Activated CD4-positive, alpha-beta memory T cell treated with anti-CD3 and anti-CD28 coated beads, Interleukin-2, amount 10 ng/mL, durations not matched to agents 7 days and 5 days (primary cell): ENCODE data around the gene FOXN1. TPM values are rescaled to one million over a fixed set of nuclear protein-coding genes. Genes with fewer than 3 reads are reported as not detected.

Experiments used
- CTCF ChIA-PET: fragments of 350-600 bp; sonication (Branson Sonifier 250); formaldehyde crosslinking; loops from one replicate; lab custom pipeline; 2021; ENCODE audit warnings: antibody characterized with exemption, inconsistent platforms; lab: Charles Lee
- POLR2A ChIA-PET: fragments of 350-600 bp; sonication (Branson Sonifier 250); formaldehyde crosslinking; loops from one replicate; lab custom pipeline; 2021; ENCODE audit warnings: antibody characterized with exemption; lab: Charles Lee
- DNase-seq: peaks from one replicate; pipeline ENCODE4 v3.0.0-alpha.2; 2020
- H3K27ac Mint-ChIP-seq: one replicate; pipeline ENCODE4 v1.8.0; 2021; ENCODE audit warnings: mild to moderate bottlenecking, mixed read lengths
- H3K27me3 Mint-ChIP-seq: one replicate; pipeline ENCODE4 v1.8.0; 2021; ENCODE audit warnings: mixed read lengths
- H3K36me3 Mint-ChIP-seq: one replicate; pipeline ENCODE4 v1.8.0; 2021; ENCODE audit warnings: low read depth, mixed read lengths
- H3K4me1 Mint-ChIP-seq: one replicate; pipeline ENCODE4 v1.8.0; 2021; ENCODE audit warnings: mixed read lengths
- H3K4me3 Mint-ChIP-seq: one replicate; pipeline ENCODE4 v1.8.0; 2021; ENCODE audit warnings: mild to moderate bottlenecking, mixed read lengths
- H3K9me3 Mint-ChIP-seq: one replicate; pipeline ENCODE4 v1.8.0; 2021; ENCODE audit warnings: mixed read lengths
- total RNA-seq, 2 experiments: library from RNA; stranded (reverse); gene quantifications; one replicate each; pipeline ENCODE4 v1.2.3, GENCODE V29; 2021

Gene FOXN1
- total RNA-seq, 2 experiments from 2014 or later: not detected

DNA sequence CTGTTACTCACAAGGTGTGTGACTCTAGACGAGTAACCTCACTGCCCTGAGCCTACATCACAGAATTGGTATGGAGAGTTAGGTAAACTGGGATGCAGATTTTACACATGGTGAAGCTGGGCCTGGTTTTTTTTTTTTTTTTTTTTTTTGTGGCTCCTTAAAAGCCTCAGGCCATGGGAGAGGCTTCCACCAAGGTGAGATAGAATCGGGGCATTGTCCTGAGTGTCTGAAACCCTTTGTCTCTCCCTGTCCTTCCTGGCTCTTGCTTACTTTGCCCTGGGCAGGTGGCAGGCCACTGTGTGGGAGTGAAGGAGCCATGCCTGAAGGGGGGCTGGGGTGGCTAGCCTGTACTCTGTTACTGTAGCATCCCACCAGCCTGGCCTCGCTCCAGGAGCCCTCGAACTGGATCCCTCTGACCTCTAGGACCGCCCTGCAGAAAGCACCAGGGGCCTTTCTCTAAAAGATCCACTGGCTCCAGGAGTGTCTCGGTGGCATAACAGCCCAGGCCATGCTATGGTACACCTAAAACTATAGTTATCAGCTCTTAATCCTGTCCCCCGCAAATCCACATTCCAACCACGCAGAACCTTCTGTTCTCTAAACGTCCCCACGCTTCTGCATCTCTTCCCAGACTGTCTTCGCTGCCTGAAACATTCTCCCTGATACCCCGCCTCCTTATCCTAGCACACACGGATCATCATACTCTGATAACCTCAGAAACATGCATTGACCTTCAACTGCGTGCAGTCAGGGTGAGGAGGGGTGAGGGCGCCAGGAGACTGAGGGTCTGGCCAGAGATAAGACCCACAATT is 34.4 kb upstream of the FOXN1 start:
- peaks cover 48% of the 10 kb centered on the region for H3K4me1 Mint-ChIP-seq
- H3K27me3 Mint-ChIP-seq: peaks cover 1% of the 10 kb centered on the region
- H3K36me3 Mint-ChIP-seq: no peaks in the 10 kb centered on the region
- POLR2A ChIA-PET: no interaction called here
- CTCF ChIA-PET: no interaction called here
- DNase-seq: no peak
- no peaks in the 10 kb centered on the region for H3K9me3 Mint-ChIP-seq
- H3K27ac Mint-ChIP-seq: no peak overlapping the region
- H3K4me3 Mint-ChIP-seq: no peak overlapping the region

DNA sequence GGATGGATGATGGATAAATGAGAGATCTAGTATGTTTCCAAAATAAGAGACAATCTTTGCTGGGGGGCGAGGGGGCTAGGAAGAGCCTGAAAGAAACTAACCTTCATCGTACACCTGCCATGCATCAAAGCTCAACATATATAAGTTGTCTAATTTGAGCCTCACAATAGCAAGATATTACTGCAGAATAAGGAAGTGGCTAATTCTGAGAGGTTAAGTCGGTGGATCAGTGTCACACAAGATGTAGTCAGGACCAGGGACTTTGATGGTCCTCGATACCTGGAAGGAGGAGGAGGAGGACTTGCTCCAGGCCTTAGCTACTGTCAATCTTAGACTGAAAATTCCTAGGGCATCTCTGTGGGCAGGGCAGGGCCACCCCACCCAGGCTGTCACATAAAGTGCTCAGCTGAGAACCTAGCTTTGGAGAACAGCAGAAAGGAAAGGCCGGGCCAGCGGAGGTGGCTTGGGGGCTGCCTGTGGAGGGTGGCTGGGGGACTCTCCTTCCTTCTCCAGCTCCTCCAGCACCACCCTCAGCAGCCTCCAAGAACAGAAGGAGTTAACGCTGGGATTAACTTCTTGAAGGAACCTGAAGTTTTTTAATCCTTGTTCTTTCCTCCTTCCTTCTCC is 33.2 kb upstream of the FOXN1 start:
- no peaks in the 10 kb centered on the region for H3K9me3 Mint-ChIP-seq
- H3K4me3 Mint-ChIP-seq: no peak overlapping the region
- no peak for DNase-seq
- H3K36me3 Mint-ChIP-seq: no peaks in the 10 kb centered on the region
- ChIA-PET POLR2A (no interaction called here), CTCF (no interaction called here)
- H3K27me3 Mint-ChIP-seq: no peaks in the 10 kb centered on the region
- peaks cover 36% of the 10 kb centered on the region for H3K4me1 Mint-ChIP-seq
- H3K27ac Mint-ChIP-seq: no peak overlapping the region

DNA sequence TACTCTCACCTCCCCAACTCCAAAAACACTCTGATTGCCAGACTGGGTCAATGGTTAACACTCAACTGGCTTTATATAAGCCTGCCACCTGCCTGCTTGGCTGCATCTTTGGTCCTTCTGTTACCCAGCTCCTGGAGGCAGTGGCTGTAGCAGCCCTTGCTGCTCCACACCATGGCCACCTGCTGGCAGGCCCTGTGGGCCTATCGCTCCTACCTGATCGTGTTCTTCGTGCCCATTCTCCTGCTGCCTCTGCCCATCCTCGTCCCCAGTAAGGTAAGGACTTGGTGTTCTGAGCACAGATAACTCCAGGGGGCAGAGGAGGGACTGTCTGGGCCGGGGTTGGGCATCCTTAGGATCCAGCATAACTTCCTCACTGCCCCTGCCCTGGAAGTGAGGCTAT is 32.6 kb upstream of the FOXN1 start, which contains the start of gene SLC13A2:
Gene SLC13A2, plus strand, starts transcription at position 103 of the 400 bp plus-strand sequence. Its CDS starts 69 bp downstream, at position 172.
- ChIA-PET POLR2A (no interaction called here), CTCF (no interaction called here)
- no peaks in the 10 kb centered on the region for H3K9me3 Mint-ChIP-seq
- H3K4me1 Mint-ChIP-seq: peaks cover 33% of the 10 kb centered on the region
- H3K4me3 Mint-ChIP-seq: no peak within 1 kb of the TSS
- H3K36me3 Mint-ChIP-seq: no peaks in the 10 kb centered on the region
- H3K27me3 Mint-ChIP-seq: no peaks in the 10 kb centered on the region
- no peak within 1 kb of the TSS for H3K27ac Mint-ChIP-seq
- no peak for DNase-seq

DNA sequence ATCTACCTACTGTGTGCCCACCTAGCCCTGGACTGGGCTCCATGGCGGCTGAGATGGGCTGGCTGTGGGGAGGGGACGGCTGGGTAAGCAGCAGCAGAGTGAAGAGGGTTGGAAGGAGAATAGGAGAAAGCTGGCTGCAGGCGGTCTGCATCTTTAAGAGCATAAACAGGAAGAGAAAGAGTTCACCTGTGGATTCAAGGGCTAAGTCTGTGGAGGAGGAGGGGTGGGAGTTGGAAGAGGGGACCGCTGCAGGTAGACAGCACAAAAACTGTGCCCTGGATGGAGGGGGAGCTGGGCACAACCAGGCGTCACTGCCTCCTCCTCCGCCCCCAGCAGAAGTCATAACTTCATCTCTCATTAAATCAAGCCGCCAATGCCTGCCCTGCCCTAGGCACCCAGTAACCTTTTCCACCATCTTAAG is 32.0 kb upstream of the FOXN1 start:
- no peaks in the 10 kb centered on the region for H3K9me3 Mint-ChIP-seq
- no peaks in the 10 kb centered on the region for H3K36me3 Mint-ChIP-seq
- no peaks in the 10 kb centered on the region for H3K27me3 Mint-ChIP-seq
- DNase-seq: no peak
- POLR2A ChIA-PET: no interaction called here
- no peak overlapping the region for H3K4me3 Mint-ChIP-seq
- no peak overlapping the region for H3K27ac Mint-ChIP-seq
- H3K4me1 Mint-ChIP-seq: peaks cover 27% of the 10 kb centered on the region
- CTCF ChIA-PET: interaction anchor here (0.6 kb wide), 1 partner anchor 56 kb away, joined by 3 read pairs; no protein-coding TSS in a partner anchor

DNA sequence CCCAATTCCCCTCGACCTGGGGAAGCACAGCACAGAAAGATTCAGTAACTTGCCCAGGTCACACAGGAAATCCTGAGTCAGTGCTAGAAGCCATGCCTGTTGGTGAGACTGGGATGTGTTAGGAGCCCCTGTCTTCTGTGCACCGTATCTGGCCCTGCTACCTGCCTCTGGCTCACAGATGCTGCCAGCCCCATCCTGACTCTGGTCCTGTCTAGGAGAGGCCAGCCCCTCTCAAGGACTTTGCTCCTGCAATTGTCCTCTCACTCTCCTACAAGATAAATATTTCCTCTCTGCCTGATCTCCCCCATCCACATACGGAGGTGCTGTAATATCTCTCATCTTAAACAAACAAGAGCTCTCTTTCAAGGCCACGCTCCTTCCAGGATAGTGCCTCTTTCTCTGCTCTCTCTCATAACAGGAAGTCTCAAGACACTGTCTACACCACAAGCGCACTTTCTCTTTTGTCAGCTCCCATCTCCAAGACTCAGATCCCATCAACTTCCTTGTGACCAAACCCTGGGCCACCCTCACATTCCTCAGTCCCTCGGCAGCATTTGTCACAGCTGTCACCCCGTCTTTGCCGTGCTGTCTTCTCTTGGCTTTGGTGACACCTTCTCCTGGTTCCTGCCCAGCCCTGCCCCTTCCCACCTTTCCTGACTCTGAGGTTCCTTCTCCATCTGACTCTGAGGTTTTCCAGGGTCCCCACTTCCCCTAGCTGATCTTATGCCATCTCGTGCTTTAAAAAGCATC is 30.8 kb upstream of the FOXN1 start:
- no peak overlapping the region for H3K4me3 Mint-ChIP-seq
- no peaks in the 10 kb centered on the region for H3K27me3 Mint-ChIP-seq
- H3K9me3 Mint-ChIP-seq: no peaks in the 10 kb centered on the region
- H3K27ac Mint-ChIP-seq: no peak overlapping the region
- H3K36me3 Mint-ChIP-seq: no peaks in the 10 kb centered on the region
- peaks cover 20% of the 10 kb centered on the region for H3K4me1 Mint-ChIP-seq
- no peak for DNase-seq
- POLR2A ChIA-PET: no interaction called here
- CTCF ChIA-PET: interaction anchor here (1.4 kb wide), 1 partner anchor 58 kb away, joined by 3 read pairs; no protein-coding TSS in a partner anchor

GRCh38 chr17:28476076-28476865 is 29.9 kb upstream of the FOXN1 start:
- DNase-seq: no peak
- H3K9me3 Mint-ChIP-seq: no peaks in the 10 kb centered on the region
- POLR2A ChIA-PET: no interaction called here
- H3K4me3 Mint-ChIP-seq: no peak overlapping the region
- H3K4me1 Mint-ChIP-seq: peaks cover 14% of the 10 kb centered on the region
- no peaks in the 10 kb centered on the region for H3K27me3 Mint-ChIP-seq
- CTCF ChIA-PET: interaction anchor here (0.7 to 1.4 kb wide), 2 partner anchors 37 to 59 kb away, joined by 3 read pairs; no protein-coding TSS in a partner anchor
- H3K27ac Mint-ChIP-seq: no peak overlapping the region
- H3K36me3 Mint-ChIP-seq: no peaks in the 10 kb centered on the region

- Mint-ChIP-seq H3K9me3 (no peaks in the 10 kb centered on the region), H3K4me3 (no peak overlapping the region), H3K36me3 (no peaks in the 10 kb centered on the region), H3K27ac (no peak overlapping the region), H3K4me1 (peaks cover 14% of the 10 kb centered on the region), H3K27me3 (no peaks in the 10 kb centered on the region)
- DNase-seq: no peak
- ChIA-PET POLR2A (no interaction called here), CTCF (no interaction called here)
Measured at GRCh38 chr17:28477928-28478327, 28.2 kb upstream of the FOXN1 start.

- ChIA-PET CTCF (no interaction called here), POLR2A (no interaction called here)
- no peak for DNase-seq
- peaks cover 19% of the 10 kb centered on the region for H3K4me1 Mint-ChIP-seq
- H3K27ac Mint-ChIP-seq: no peak overlapping the region
- no peaks in the 10 kb centered on the region for H3K36me3 Mint-ChIP-seq
- H3K4me3 Mint-ChIP-seq: no peak overlapping the region
- no peaks in the 10 kb centered on the region for H3K9me3 Mint-ChIP-seq
- no peaks in the 10 kb centered on the region for H3K27me3 Mint-ChIP-seq
Measured at GRCh38 chr17:28478712-28479615, 27.2 kb upstream of the FOXN1 start.

DNA sequence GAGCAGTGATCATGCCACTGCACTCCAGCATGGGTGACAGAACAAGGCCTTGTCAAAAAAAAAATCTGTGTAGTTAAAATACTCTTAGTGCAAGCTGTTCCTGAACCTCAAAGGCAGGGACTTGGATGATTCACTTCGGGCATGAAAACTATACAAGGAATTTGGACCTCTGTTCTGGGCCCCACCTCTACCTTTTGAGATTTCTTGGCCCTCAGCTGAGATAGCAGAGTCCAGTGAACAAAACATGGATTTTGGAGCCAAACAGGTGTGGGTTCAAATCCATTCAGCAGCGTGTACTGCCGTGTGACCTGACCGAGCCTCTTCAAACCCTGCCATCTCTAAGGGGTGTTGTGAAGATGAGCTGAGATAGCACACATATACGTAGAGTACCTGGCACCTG is 25.9 kb upstream of the FOXN1 start:
- no peak for DNase-seq
- Mint-ChIP-seq H3K27me3 (no peaks in the 10 kb centered on the region), H3K4me3 (no peak overlapping the region), H3K36me3 (no peaks in the 10 kb centered on the region), H3K27ac (no peak overlapping the region), H3K9me3 (no peaks in the 10 kb centered on the region), H3K4me1 (peaks cover 26% of the 10 kb centered on the region)
- POLR2A ChIA-PET: no interaction called here
- CTCF ChIA-PET: no interaction called here

GRCh38 chr17:28480799-28481571 is 25.2 kb upstream of the FOXN1 start:
- Mint-ChIP-seq H3K36me3 (no peaks in the 10 kb centered on the region), H3K27me3 (no peaks in the 10 kb centered on the region), H3K9me3 (no peaks in the 10 kb centered on the region), H3K27ac (no peak overlapping the region), H3K4me1 (peaks cover 19% of the 10 kb centered on the region), H3K4me3 (no peak overlapping the region)
- ChIA-PET CTCF (no interaction called here), POLR2A (no interaction called here)
- DNase-seq: no peak

DNA sequence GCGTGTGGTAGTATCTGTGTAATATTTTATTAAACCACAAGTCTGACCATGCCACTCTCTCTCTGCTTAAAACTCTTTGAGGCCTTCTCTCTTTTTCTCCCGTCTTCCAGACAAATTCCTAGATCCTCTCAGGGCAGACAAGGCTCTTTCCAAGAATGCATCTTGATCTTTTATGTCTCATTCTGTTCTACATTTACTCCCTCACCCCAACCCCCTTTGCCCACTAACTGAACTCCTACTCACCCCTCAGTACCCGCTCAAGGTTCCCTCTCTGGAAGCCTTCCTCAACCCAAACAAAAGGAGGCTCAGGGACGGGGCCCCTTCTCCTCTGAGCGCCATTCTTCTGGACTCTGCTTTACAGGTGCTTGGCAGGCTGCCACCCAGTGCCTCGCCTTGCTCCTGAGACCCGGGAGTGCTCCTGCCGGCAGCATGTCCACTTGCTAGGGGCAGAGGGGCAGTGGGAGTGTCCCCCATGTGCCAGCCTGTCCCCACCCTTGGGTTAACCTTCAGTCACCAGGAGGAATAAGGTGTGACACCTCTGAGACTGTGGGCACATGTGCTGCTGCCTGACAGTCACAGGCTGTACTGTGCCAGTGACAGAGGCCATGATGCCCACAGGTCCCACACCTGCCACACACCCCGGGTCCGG is 23.5 kb upstream of the FOXN1 start:
- no peaks in the 10 kb centered on the region for H3K9me3 Mint-ChIP-seq
- no peak overlapping the region for H3K27ac Mint-ChIP-seq
- H3K4me1 Mint-ChIP-seq: peaks cover 14% of the 10 kb centered on the region
- POLR2A ChIA-PET: no interaction called here
- no peak overlapping the region for H3K4me3 Mint-ChIP-seq
- CTCF ChIA-PET: no interaction called here
- DNase-seq: no peak
- H3K27me3 Mint-ChIP-seq: no peaks in the 10 kb centered on the region
- no peaks in the 10 kb centered on the region for H3K36me3 Mint-ChIP-seq
